ENCODE results near the gene BNC2.

Gene BNC2

GRCh38 chr9:16676519-16676918 lies 194.0 kb downstream of the BNC2 start:
- H3K36me3 ChIP-seq (ENCODE audit: control insufficient read depth, insufficient read depth, low read length), result no peaks in the 10 kb centered on the region
- WGBS, 2 experiments (ENCODE audit: insufficient coverage in 2 of 2), result 100% methylated on average over 3 of the region's 3 CpGs; no CpG with 5 or more reads in 1 of the 2 experiments
- H3K9me3 ChIP-seq (ENCODE audit: control insufficient read depth, low read length), result no peaks in the 10 kb centered on the region

GRCh38 chr9:16675131-16675530 lies 195.3 kb downstream of the BNC2 start:
- H3K4me3 ChIP-seq (ENCODE audit: extremely low read depth, insufficient read depth, low read length, poor library complexity, severe bottlenecking), result no peak overlapping the region
- no peak overlapping the region for H3K27ac ChIP-seq (ENCODE audit: low read depth, low read length, severe bottlenecking)
- H3K36me3 ChIP-seq (ENCODE audit: control insufficient read depth, insufficient read depth, low read length), result no peaks in the 10 kb centered on the region
- no peaks in the 10 kb centered on the region for H3K4me1 ChIP-seq (ENCODE audit: control insufficient read depth, insufficient read depth, low read length, poor library complexity, severe bottlenecking)
- 75 to 95% methylated on average over 3 to 4 of the region's 5 CpGs for WGBS, 2 experiments (ENCODE audit: insufficient coverage in 2 of 2)
- no peaks in the 10 kb centered on the region for H3K9me3 ChIP-seq (ENCODE audit: control insufficient read depth, low read length)

More at GRCh38 chr9:16676519-16676918, 194.0 kb downstream of the BNC2 start:
- Histone ChIP-seq H3K4me3 (ENCODE audit: extremely low read depth, insufficient read depth, low read length, poor library complexity, severe bottlenecking) (no peak overlapping the region), H3K4me1 (ENCODE audit: control insufficient read depth, insufficient read depth, low read length, poor library complexity, severe bottlenecking) (no peaks in the 10 kb centered on the region), H3K27ac (ENCODE audit: low read depth, low read length, severe bottlenecking) (no peak overlapping the region)

GRCh38 chr9:16673171-16673570 lies 197.3 kb downstream of the BNC2 start:
- Histone ChIP-seq H3K4me1 (ENCODE audit: control insufficient read depth, insufficient read depth, low read length, poor library complexity, severe bottlenecking) (no peaks in the 10 kb centered on the region), H3K36me3 (ENCODE audit: control insufficient read depth, insufficient read depth, low read length) (no peaks in the 10 kb centered on the region), H3K9me3 (ENCODE audit: control insufficient read depth, low read length) (no peaks in the 10 kb centered on the region), H3K27ac (ENCODE audit: low read depth, low read length, severe bottlenecking) (no peak overlapping the region), H3K4me3 (ENCODE audit: extremely low read depth, insufficient read depth, low read length, poor library complexity, severe bottlenecking) (no peak overlapping the region)

- H3K4me1 ChIP-seq (ENCODE audit: control insufficient read depth, insufficient read depth, low read length, poor library complexity, severe bottlenecking), result no peaks in the 10 kb centered on the region
- H3K9me3 ChIP-seq (ENCODE audit: control insufficient read depth, low read length), result no peaks in the 10 kb centered on the region
- H3K4me3 ChIP-seq (ENCODE audit: extremely low read depth, insufficient read depth, low read length, poor library complexity, severe bottlenecking), result no peak overlapping the region
- H3K27ac ChIP-seq (ENCODE audit: low read depth, low read length, severe bottlenecking), result no peak overlapping the region
- WGBS, 2 experiments (ENCODE audit: insufficient coverage in 2 of 2), result 100% methylated on average over 2 to 3 of the region's 3 CpGs
- H3K36me3 ChIP-seq (ENCODE audit: control insufficient read depth, insufficient read depth, low read length), result no peaks in the 10 kb centered on the region
These were observed 198.0 kb downstream of the BNC2 start for GRCh38 chr9:16672501-16672900.

- Histone ChIP-seq H3K4me1 (ENCODE audit: control insufficient read depth, insufficient read depth, low read length, poor library complexity, severe bottlenecking) (no peaks in the 10 kb centered on the region), H3K27ac (ENCODE audit: low read depth, low read length, severe bottlenecking) (no peak overlapping the region), H3K36me3 (ENCODE audit: control insufficient read depth, insufficient read depth, low read length) (no peaks in the 10 kb centered on the region), H3K4me3 (ENCODE audit: extremely low read depth, insufficient read depth, low read length, poor library complexity, severe bottlenecking) (no peak overlapping the region), H3K9me3 (ENCODE audit: control insufficient read depth, low read length) (no peaks in the 10 kb centered on the region)
- 100% methylated on average over 1 of the region's 1 CpG; no CpG with 5 or more reads in 1 of the 2 experiments for WGBS, 2 experiments (ENCODE audit: insufficient coverage in 2 of 2)
These were observed 198.8 kb downstream of the BNC2 start for GRCh38 chr9:16671591-16672137.

GRCh38 chr9:16670791-16671190 lies 199.7 kb downstream of the BNC2 start:
- H3K9me3 ChIP-seq (ENCODE audit: control insufficient read depth, low read length), result no peaks in the 10 kb centered on the region
- H3K4me1 ChIP-seq (ENCODE audit: control insufficient read depth, insufficient read depth, low read length, poor library complexity, severe bottlenecking), result no peaks in the 10 kb centered on the region
- H3K36me3 ChIP-seq (ENCODE audit: control insufficient read depth, insufficient read depth, low read length), result no peaks in the 10 kb centered on the region
- H3K4me3 ChIP-seq (ENCODE audit: extremely low read depth, insufficient read depth, low read length, poor library complexity, severe bottlenecking), result no peak overlapping the region
- H3K27ac ChIP-seq (ENCODE audit: low read depth, low read length, severe bottlenecking), result no peak overlapping the region
- WGBS, 2 experiments (ENCODE audit: insufficient coverage in 2 of 2), result 85 to 87% methylated on average over 4 to 6 of the region's 6 CpGs

- H3K4me1 ChIP-seq (ENCODE audit: control insufficient read depth, insufficient read depth, low read length, poor library complexity, severe bottlenecking), result no peaks in the 10 kb centered on the region
- no peak overlapping the region for H3K27ac ChIP-seq (ENCODE audit: low read depth, low read length, severe bottlenecking)
- H3K36me3 ChIP-seq (ENCODE audit: control insufficient read depth, insufficient read depth, low read length), result no peaks in the 10 kb centered on the region
- no peak overlapping the region for H3K4me3 ChIP-seq (ENCODE audit: extremely low read depth, insufficient read depth, low read length, poor library complexity, severe bottlenecking)
- no peaks in the 10 kb centered on the region for H3K9me3 ChIP-seq (ENCODE audit: control insufficient read depth, low read length)
- no CpG with 5 or more reads among the region's 5 CpGs for WGBS, 2 experiments (ENCODE audit: insufficient coverage in 2 of 2)
These were observed 201.7 kb downstream of the BNC2 start for GRCh38 chr9:16668734-16669295.

- H3K36me3 ChIP-seq (ENCODE audit: control insufficient read depth, insufficient read depth, low read length), result no peaks in the 10 kb centered on the region
- no peak overlapping the region for H3K27ac ChIP-seq (ENCODE audit: low read depth, low read length, severe bottlenecking)
- H3K4me3 ChIP-seq (ENCODE audit: extremely low read depth, insufficient read depth, low read length, poor library complexity, severe bottlenecking), result no peak overlapping the region
- H3K4me1 ChIP-seq (ENCODE audit: control insufficient read depth, insufficient read depth, low read length, poor library complexity, severe bottlenecking), result no peaks in the 10 kb centered on the region
- H3K9me3 ChIP-seq (ENCODE audit: control insufficient read depth, low read length), result no peaks in the 10 kb centered on the region
- WGBS, 2 experiments (ENCODE audit: insufficient coverage in 2 of 2), result 100% methylated on average over 1 of the region's 2 CpGs
These were observed 206.3 kb downstream of the BNC2 start for GRCh38 chr9:16664211-16664610.

GRCh38 chr9:16661816-16662215 lies 208.7 kb downstream of the BNC2 start:
- Histone ChIP-seq H3K9me3 (ENCODE audit: control insufficient read depth, low read length) (no peaks in the 10 kb centered on the region), H3K27ac (ENCODE audit: low read depth, low read length, severe bottlenecking) (no peak overlapping the region), H3K4me1 (ENCODE audit: control insufficient read depth, insufficient read depth, low read length, poor library complexity, severe bottlenecking) (no peaks in the 10 kb centered on the region), H3K36me3 (ENCODE audit: control insufficient read depth, insufficient read depth, low read length) (no peaks in the 10 kb centered on the region), H3K4me3 (ENCODE audit: extremely low read depth, insufficient read depth, low read length, poor library complexity, severe bottlenecking) (no peak overlapping the region)
- WGBS, 2 experiments (ENCODE audit: insufficient coverage in 2 of 2), result no CpG with 5 or more reads among the region's 1 CpG

GRCh38 chr9:16659096-16659495 lies 211.4 kb downstream of the BNC2 start:
- Histone ChIP-seq H3K27ac (ENCODE audit: low read depth, low read length, severe bottlenecking) (no peak overlapping the region), H3K36me3 (ENCODE audit: control insufficient read depth, insufficient read depth, low read length) (no peaks in the 10 kb centered on the region), H3K4me3 (ENCODE audit: extremely low read depth, insufficient read depth, low read length, poor library complexity, severe bottlenecking) (no peak overlapping the region), H3K4me1 (ENCODE audit: control insufficient read depth, insufficient read depth, low read length, poor library complexity, severe bottlenecking) (no peaks in the 10 kb centered on the region), H3K9me3 (ENCODE audit: control insufficient read depth, low read length) (no peaks in the 10 kb centered on the region)
- 85 to 90% methylated on average over 6 to 8 of the region's 11 CpGs for WGBS, 2 experiments (ENCODE audit: insufficient coverage in 2 of 2)

- Histone ChIP-seq H3K27ac (ENCODE audit: low read depth, low read length, severe bottlenecking) (no peak overlapping the region), H3K9me3 (ENCODE audit: control insufficient read depth, low read length) (no peaks in the 10 kb centered on the region), H3K36me3 (ENCODE audit: control insufficient read depth, insufficient read depth, low read length) (no peaks in the 10 kb centered on the region), H3K4me3 (ENCODE audit: extremely low read depth, insufficient read depth, low read length, poor library complexity, severe bottlenecking) (no peak overlapping the region), H3K4me1 (ENCODE audit: control insufficient read depth, insufficient read depth, low read length, poor library complexity, severe bottlenecking) (peaks cover 8% of the 10 kb centered on the region)
- 80 to 92% methylated on average over 1 to 2 of the region's 2 CpGs for WGBS, 2 experiments (ENCODE audit: insufficient coverage in 2 of 2)
These were observed 213.9 kb downstream of the BNC2 start for GRCh38 chr9:16656432-16657169.

All from mesodermal cell (in vitro differentiated cells).